Measurements from ENCODE around the gene FMN1. TPM values are rescaled to one million over a fixed set of nuclear protein-coding genes. Genes with fewer than 3 reads are reported as not detected.

The FMN1 gene
- total and polyA plus RNA-seq, 7 experiments from 2014 or later, result 0.02 to 32.2 (median 1.0) TPM; not detected in 1

DNA sequence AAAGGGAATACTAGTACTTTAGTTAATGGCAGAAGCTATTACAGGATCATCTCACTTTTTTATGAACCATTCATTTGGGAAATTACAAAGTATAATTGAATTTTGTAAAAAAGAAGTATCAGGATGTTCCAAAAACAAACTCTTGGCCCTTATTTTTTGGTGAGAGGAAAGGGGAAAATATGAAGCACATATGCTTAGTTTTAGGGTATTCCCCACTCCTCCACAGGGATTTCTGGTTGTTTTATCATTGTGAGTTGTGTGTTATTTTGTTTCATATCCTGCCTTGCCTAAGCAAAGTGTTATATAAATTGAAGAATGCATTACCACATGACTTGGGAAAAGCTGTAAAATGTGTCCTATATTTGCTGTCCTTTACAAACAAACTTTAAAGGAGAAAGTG is 227.0 kb downstream of the FMN1 start:
- Histone ChIP-seq H3K4me3 (ENCODE audit: low read length) (no peak overlapping the region), H3K27me3 (ENCODE audit: control insufficient read depth in 2 of 2, insufficient read depth in 2 of 2, low read length in 2 of 2) (no peaks in the 10 kb centered on the region), H3K4me1 (ENCODE audit: control insufficient read depth in 2 of 2, insufficient read depth in 2 of 2, low read length in 2 of 2) (no peaks in the 10 kb centered on the region), H3K36me3 (ENCODE audit: control insufficient read depth in 2 of 3, insufficient read depth in 3 of 3, low read length in 3 of 3) (no peaks in the 10 kb centered on the region), H3K9me3 (ENCODE audit: control insufficient read depth in 2 of 3, low read length in 3 of 3) (no peaks in the 10 kb centered on the region), H3K27ac (ENCODE audit: low read depth, low read length) (no peak overlapping the region)
- Mint-ChIP-seq H3K27me3 (peaks cover 0 to 6% (median 0%) of the 10 kb centered on the region in 5 donors), H3K36me3 (peaks cover 0 to 33% (median 0%) of the 10 kb centered on the region in 5 donors), H3K27ac (no peak overlapping the region), H3K9me3 (peaks cover 0 to 2% (median 0%) of the 10 kb centered on the region in 11 donors), H3K4me1 (no peaks in the 10 kb centered on the region), H3K4me3 (no peak overlapping the region)
- ChIA-PET CTCF (no interaction called here), POLR2A (interaction anchor here (0.5 kb wide), 1 partner anchor 9 kb away, joined by 4 read pairs; no protein-coding TSS in a partner anchor)
- ATAC-seq (no peak), DNase-seq (no peak)
- intact Hi-C loops (cut with micrococcal nuclease), result no loop called here

DNA sequence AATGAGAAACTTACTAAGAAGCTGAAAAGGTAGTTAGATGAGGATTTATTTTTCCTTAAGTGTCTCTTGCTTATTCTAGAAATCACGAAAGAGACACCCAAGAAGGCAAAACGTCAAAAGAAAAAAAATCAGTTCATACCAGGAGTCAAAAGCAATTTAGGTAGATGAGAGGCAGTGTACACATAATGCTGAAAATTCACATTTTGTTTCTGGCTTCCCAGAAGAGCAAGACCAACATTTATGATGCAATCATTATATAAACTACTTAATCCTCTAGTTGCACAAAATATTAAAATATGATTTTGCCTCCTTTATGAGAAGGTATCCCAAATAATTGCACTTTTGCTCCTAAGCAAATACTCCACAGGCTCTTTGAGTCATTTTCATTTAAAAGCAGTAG is 228.0 kb downstream of the FMN1 start:
- Mint-ChIP-seq H3K9me3 (peaks cover 0 to 4% (median 0%) of the 10 kb centered on the region in 11 donors), H3K27me3 (peaks cover 0 to 6% (median 0%) of the 10 kb centered on the region in 5 donors), H3K27ac (no peak overlapping the region), H3K36me3 (peaks cover 0 to 36% (median 0%) of the 10 kb centered on the region in 5 donors), H3K4me3 (no peak overlapping the region), H3K4me1 (no peaks in the 10 kb centered on the region)
- Histone ChIP-seq H3K4me3 (ENCODE audit: low read length) (no peak overlapping the region), H3K27ac (ENCODE audit: low read depth, low read length) (no peak overlapping the region), H3K27me3 (ENCODE audit: control insufficient read depth in 2 of 2, insufficient read depth in 2 of 2, low read length in 2 of 2) (no peaks in the 10 kb centered on the region), H3K9me3 (ENCODE audit: control insufficient read depth in 2 of 3, low read length in 3 of 3) (no peaks in the 10 kb centered on the region), H3K4me1 (ENCODE audit: control insufficient read depth in 2 of 2, insufficient read depth in 2 of 2, low read length in 2 of 2) (no peaks in the 10 kb centered on the region), H3K36me3 (ENCODE audit: control insufficient read depth in 2 of 3, insufficient read depth in 3 of 3, low read length in 3 of 3) (no peaks in the 10 kb centered on the region)
- DNase-seq, result no peak
- no peak for ATAC-seq
- ChIA-PET CTCF (no interaction called here), POLR2A (no interaction called here)
- intact Hi-C loops (cut with micrococcal nuclease), result no loop called here

DNA sequence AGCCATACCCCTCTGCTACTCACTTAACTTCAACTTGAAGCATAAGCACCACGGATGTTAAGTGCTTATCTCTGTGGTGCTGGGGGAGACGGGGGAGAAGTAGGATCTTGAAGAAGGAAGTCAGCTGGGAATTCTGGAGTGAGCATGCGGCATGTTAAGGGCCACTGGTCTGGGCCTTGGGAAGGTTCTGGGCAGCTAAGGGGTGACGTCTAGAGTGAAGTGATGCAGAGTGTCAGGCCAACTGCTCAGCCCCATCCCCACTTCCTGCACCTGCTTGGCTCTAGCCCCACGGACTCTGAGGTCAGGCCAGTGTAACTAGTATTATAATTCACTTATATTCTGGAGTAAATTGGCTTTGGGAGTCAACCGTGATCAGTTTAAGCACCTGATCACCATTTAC is 228.6 kb downstream of the FMN1 start:
- no peak for ATAC-seq
- H3K4me1 ChIP-seq (ENCODE audit: control insufficient read depth in 2 of 2, insufficient read depth in 2 of 2, low read length in 2 of 2), result no peaks in the 10 kb centered on the region
- no peak overlapping the region for H3K4me3 Mint-ChIP-seq
- H3K27me3 Mint-ChIP-seq, result peaks cover 0 to 6% (median 0%) of the 10 kb centered on the region in 5 donors
- no peak for DNase-seq
- no peak overlapping the region for H3K27ac Mint-ChIP-seq
- no peak overlapping the region for H3K4me3 ChIP-seq (ENCODE audit: low read length)
- H3K9me3 Mint-ChIP-seq, result peaks cover 0 to 4% (median 0%) of the 10 kb centered on the region in 11 donors
- no peak overlapping the region for H3K27ac ChIP-seq (ENCODE audit: low read depth, low read length)
- H3K4me1 Mint-ChIP-seq, result no peaks in the 10 kb centered on the region
- ChIA-PET POLR2A (no interaction called here), CTCF (no interaction called here)
- no peaks in the 10 kb centered on the region for H3K9me3 ChIP-seq (ENCODE audit: control insufficient read depth in 2 of 3, low read length in 3 of 3)
- intact Hi-C loops (cut with micrococcal nuclease), result no loop called here
- no peaks in the 10 kb centered on the region for H3K36me3 ChIP-seq (ENCODE audit: control insufficient read depth in 2 of 3, insufficient read depth in 3 of 3, low read length in 3 of 3)
- H3K27me3 ChIP-seq (ENCODE audit: control insufficient read depth in 2 of 2, insufficient read depth in 2 of 2, low read length in 2 of 2), result no peaks in the 10 kb centered on the region
- H3K36me3 Mint-ChIP-seq, result peaks cover 0 to 36% (median 0%) of the 10 kb centered on the region in 5 donors

DNA sequence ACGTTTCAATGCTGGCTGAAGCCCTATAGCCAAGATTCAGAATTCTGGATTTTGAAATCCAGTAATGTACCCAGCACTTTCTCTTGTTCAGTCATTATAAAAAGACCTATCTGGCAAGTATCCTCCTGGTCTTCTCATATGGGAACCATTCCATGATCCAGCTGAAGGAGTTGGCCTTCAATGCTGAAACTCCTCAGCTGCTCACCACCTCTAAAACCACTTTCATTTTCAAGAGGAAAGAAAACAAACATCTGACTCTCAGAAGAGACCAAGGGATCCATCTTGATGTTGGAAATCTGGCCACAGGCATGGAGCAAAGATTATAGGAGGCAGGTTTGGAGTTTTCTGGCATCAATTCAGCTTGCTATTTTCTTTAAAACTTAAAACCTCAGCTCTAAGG is 235.4 kb downstream of the FMN1 start:
- DNase-seq, result no peak
- Histone ChIP-seq H3K36me3 (ENCODE audit: control insufficient read depth in 2 of 3, insufficient read depth in 3 of 3, low read length in 3 of 3) (no peaks in the 10 kb centered on the region), H3K4me3 (ENCODE audit: low read length) (no peak overlapping the region), H3K4me1 (ENCODE audit: control insufficient read depth in 2 of 2, insufficient read depth in 2 of 2, low read length in 2 of 2) (no peaks in the 10 kb centered on the region), H3K27me3 (ENCODE audit: control insufficient read depth in 2 of 2, insufficient read depth in 2 of 2, low read length in 2 of 2) (no peaks in the 10 kb centered on the region), H3K9me3 (ENCODE audit: control insufficient read depth in 2 of 3, low read length in 3 of 3) (no peaks in the 10 kb centered on the region), H3K27ac (ENCODE audit: low read depth, low read length) (no peak overlapping the region)
- no peak overlapping the region for H3K27ac Mint-ChIP-seq
- H3K4me1 Mint-ChIP-seq, result peaks cover 0 to 10% (median 0%) of the 10 kb centered on the region in 7 donors
- intact Hi-C loops (cut with micrococcal nuclease), result no loop called here
- H3K4me3 Mint-ChIP-seq, result no peak overlapping the region
- peaks cover 0 to 20% (median 0%) of the 10 kb centered on the region in 5 donors for H3K27me3 Mint-ChIP-seq
- no peak for ATAC-seq
- H3K36me3 Mint-ChIP-seq, result peaks cover 0 to 21% (median 0%) of the 10 kb centered on the region in 5 donors
- CTCF ChIA-PET, result no interaction called here
- POLR2A ChIA-PET, result interaction anchor here (0.7 kb wide), 1 partner anchor 8 kb away, joined by 4 read pairs; no protein-coding TSS in a partner anchor
- H3K9me3 Mint-ChIP-seq, result peaks cover 0 to 4% (median 0%) of the 10 kb centered on the region in 11 donors

DNA sequence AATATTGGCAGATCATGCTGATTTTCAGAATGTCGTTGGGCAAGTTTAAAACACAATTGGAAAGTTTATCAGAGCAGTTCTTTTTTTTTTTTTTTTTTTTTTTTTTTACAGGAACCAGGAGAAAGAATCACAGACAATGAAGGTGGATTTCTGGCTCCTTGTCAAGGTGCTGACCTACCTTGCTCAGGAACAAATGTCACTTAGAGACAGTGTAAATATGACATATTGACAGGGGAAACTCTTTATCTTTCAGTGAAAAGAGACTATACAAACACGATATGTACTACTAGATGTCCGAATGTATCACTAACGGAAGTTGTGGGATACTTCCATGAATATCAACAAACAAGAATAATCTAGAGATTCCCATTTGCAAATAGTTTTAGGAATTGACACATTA is 237.3 kb downstream of the FMN1 start:
- Histone ChIP-seq H3K27ac (ENCODE audit: low read depth, low read length) (no peak overlapping the region), H3K27me3 (ENCODE audit: control insufficient read depth in 2 of 2, insufficient read depth in 2 of 2, low read length in 2 of 2) (no peaks in the 10 kb centered on the region), H3K9me3 (ENCODE audit: control insufficient read depth in 2 of 3, low read length in 3 of 3) (no peaks in the 10 kb centered on the region), H3K4me3 (ENCODE audit: low read length) (no peak overlapping the region), H3K4me1 (ENCODE audit: control insufficient read depth in 2 of 2, insufficient read depth in 2 of 2, low read length in 2 of 2) (no peaks in the 10 kb centered on the region), H3K36me3 (ENCODE audit: control insufficient read depth in 2 of 3, insufficient read depth in 3 of 3, low read length in 3 of 3) (no peaks in the 10 kb centered on the region)
- Mint-ChIP-seq H3K9me3 (peaks cover 0 to 3% (median 0%) of the 10 kb centered on the region in 11 donors), H3K27ac (no peak overlapping the region), H3K27me3 (peaks cover 0 to 25% (median 0%) of the 10 kb centered on the region in 5 donors), H3K4me1 (peaks cover 0 to 28% (median 0%) of the 10 kb centered on the region in 7 donors), H3K36me3 (peaks cover 0 to 16% (median 0%) of the 10 kb centered on the region in 5 donors), H3K4me3 (no peak overlapping the region)
- intact Hi-C loops (cut with micrococcal nuclease), result no loop called here
- DNase-seq (no peak), ATAC-seq (no peak)
- POLR2A ChIA-PET, result no interaction called here
- CTCF ChIA-PET, result no interaction called here

DNA sequence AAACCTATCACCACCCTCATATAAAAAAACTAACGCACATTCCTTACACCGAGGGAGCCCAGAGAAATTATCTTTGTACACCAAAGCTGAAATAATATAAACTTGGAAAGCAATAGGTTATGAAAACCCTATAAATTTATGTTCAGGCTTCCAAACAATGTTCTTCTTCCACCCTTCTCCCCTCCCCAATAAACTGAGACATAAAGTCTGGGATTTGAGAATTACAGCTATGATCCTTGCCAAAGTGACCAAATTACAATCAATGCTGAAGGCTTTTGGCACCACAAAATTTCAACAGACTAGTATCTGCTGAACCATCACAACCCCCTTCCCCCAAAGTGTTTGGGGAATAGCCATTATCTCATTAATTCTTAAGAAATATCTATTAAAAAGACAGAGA is 237.8 kb downstream of the FMN1 start:
- Histone ChIP-seq H3K4me1 (ENCODE audit: control insufficient read depth in 2 of 2, insufficient read depth in 2 of 2, low read length in 2 of 2) (no peaks in the 10 kb centered on the region), H3K27me3 (ENCODE audit: control insufficient read depth in 2 of 2, insufficient read depth in 2 of 2, low read length in 2 of 2) (no peaks in the 10 kb centered on the region), H3K27ac (ENCODE audit: low read depth, low read length) (no peak overlapping the region), H3K36me3 (ENCODE audit: control insufficient read depth in 2 of 3, insufficient read depth in 3 of 3, low read length in 3 of 3) (no peaks in the 10 kb centered on the region), H3K4me3 (ENCODE audit: low read length) (no peak overlapping the region), H3K9me3 (ENCODE audit: control insufficient read depth in 2 of 3, low read length in 3 of 3) (no peaks in the 10 kb centered on the region)
- intact Hi-C loops (cut with micrococcal nuclease), result no loop called here
- DNase-seq (no peak), ATAC-seq (no peak)
- CTCF ChIA-PET, result no interaction called here
- H3K9me3 Mint-ChIP-seq, result peaks cover 0 to 3% (median 0%) of the 10 kb centered on the region in 11 donors
- H3K27me3 Mint-ChIP-seq, result peaks cover 0 to 25% (median 0%) of the 10 kb centered on the region in 5 donors
- H3K27ac Mint-ChIP-seq, result no peak overlapping the region
- POLR2A ChIA-PET, result no interaction called here
- H3K4me3 Mint-ChIP-seq, result no peak overlapping the region
- H3K4me1 Mint-ChIP-seq, result peaks cover 0 to 30% (median 0%) of the 10 kb centered on the region in 7 donors
- H3K36me3 Mint-ChIP-seq, result peaks cover 0 to 14% (median 0%) of the 10 kb centered on the region in 5 donors

DNA sequence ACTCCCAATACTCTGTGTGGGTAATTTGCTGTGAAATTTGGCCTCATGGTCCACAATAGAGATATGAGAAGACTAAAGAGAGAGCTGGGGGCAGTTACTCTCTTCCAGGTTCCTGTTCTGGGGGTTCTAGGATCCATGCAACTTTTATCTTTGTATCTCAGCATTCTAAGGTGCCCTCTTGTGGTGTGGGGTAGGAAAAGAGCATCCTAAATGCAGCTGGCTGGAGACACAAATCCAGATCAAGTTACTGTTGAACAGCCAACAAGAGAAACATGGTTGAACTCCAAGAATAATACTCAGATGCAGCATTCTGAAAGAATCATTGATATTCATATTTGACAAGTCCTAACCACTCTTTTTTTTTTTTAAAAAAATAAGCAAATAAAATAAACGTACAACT is 238.5 kb downstream of the FMN1 start:
- peaks cover 0 to 3% (median 0%) of the 10 kb centered on the region in 11 donors for H3K9me3 Mint-ChIP-seq
- no peak overlapping the region for H3K27ac ChIP-seq (ENCODE audit: low read depth, low read length)
- H3K36me3 Mint-ChIP-seq, result peaks cover 0 to 13% (median 0%) of the 10 kb centered on the region in 5 donors
- intact Hi-C loops (cut with micrococcal nuclease), result no loop called here
- DNase-seq (no peak), ATAC-seq (no peak)
- no peaks in the 10 kb centered on the region for H3K27me3 ChIP-seq (ENCODE audit: control insufficient read depth in 2 of 2, insufficient read depth in 2 of 2, low read length in 2 of 2)
- H3K27me3 Mint-ChIP-seq, result peaks cover 0 to 25% (median 0%) of the 10 kb centered on the region in 5 donors
- H3K27ac Mint-ChIP-seq, result no peak overlapping the region
- H3K4me1 Mint-ChIP-seq, result peaks cover 0 to 30% (median 0%) of the 10 kb centered on the region in 7 donors
- no peaks in the 10 kb centered on the region for H3K9me3 ChIP-seq (ENCODE audit: control insufficient read depth in 2 of 3, low read length in 3 of 3)
- no peak overlapping the region for H3K4me3 ChIP-seq (ENCODE audit: low read length)
- ChIA-PET POLR2A (no interaction called here), CTCF (no interaction called here)
- no peaks in the 10 kb centered on the region for H3K36me3 ChIP-seq (ENCODE audit: control insufficient read depth in 2 of 3, insufficient read depth in 3 of 3, low read length in 3 of 3)
- no peak overlapping the region for H3K4me3 Mint-ChIP-seq
- H3K4me1 ChIP-seq (ENCODE audit: control insufficient read depth in 2 of 2, insufficient read depth in 2 of 2, low read length in 2 of 2), result no peaks in the 10 kb centered on the region
